K562 (cell line): ENCODE measurements around the gene ROBO2. TPM values are rescaled to one million over a fixed set of nuclear protein-coding genes. Genes with fewer than 3 reads are reported as not detected.

Source experiments
- AFF4 ChIP-seq: sonication (generic); formaldehyde crosslinking; IDR thresholded peaks from 2 replicates; pipeline ENCODE4 v1.8.0; 2023; ENCODE audit warnings: mild to moderate bottlenecking, missing genetic modification reagents
- REST ChIP-seq, 2 experiments: fragments of 450-650 bp; formaldehyde crosslinking in 1 of 2; IDR thresholded peaks; 2 replicates each; pipeline versions ENCODE4 v1.4.0 to v1.6.1; 2014 to 2020; ENCODE audit warnings: mild to moderate bottlenecking in 2 of 2, borderline replicate concordance in 1 of 2, low read depth in 1 of 2
- SMC3 ChIP-seq: conservative IDR thresholded peaks from 2 replicates; pipeline ENCODE4 v1.6.1; 2011; ENCODE audit warnings: low read depth, low read length, improper control_type of control experiment; ENCODE audit not compliant: insufficient read depth
- polyA plus RNA-seq, 8 experiments: library from polyadenylated mRNA; depleted of rRNA in 4 of 8; stranded (reverse) in 5 of 8; unstranded in 3 of 8; fragments of >200 nt; fragmentation: Nextera tagmentation in 2 of 8; fragmentation: Illumina TruSeq in 1 of 8; extraction: Ambion mirVana in 2 of 8; extraction: Trizol in 1 of 8; gene quantifications; 2 replicates each; pipeline versions ENCODE4 v1.2.1 to v1.2.3, GENCODE V29; 2011 to 2014; ENCODE audit warnings: inconsistent platforms in 1 of 8, missing spikeins in 1 of 8
- total RNA-seq, 7 experiments: library from RNA; depleted of rRNA in 6 of 7; stranded (reverse); fragments of >200 nt in 6 of 7; fragmentation: Illumina TruSeq in 2 of 7; extraction: Trizol in 2 of 7; gene quantifications; 2 replicates each; pipeline versions ENCODE4 v1.2.1 to v1.2.3, GENCODE V29; 2011 to 2021; ENCODE audit warnings: low replicate concordance in 1 of 7

ROBO2 gene
- total and polyA plus RNA-seq, 9 of the 15 experiments (the other 6 are each of a cell fraction or from before 2014, with no cell fraction given) = 0.84 to 3.0 (median 1.7) TPM

- peak; percentile 76 for TF ChIP-seq REST (IDR thresholded peaks at IDR 0.05; ENCODE audit: borderline replicate concordance)
- no peak for TF ChIP-seq REST (CRISPR knock-in tag; IDR thresholded peaks at IDR 0.05; ENCODE audit: low read depth)
- TF ChIP-seq SMC3 = peak; percentile 52; the same call in 1 of the 2 replicates
- no peak for TF ChIP-seq AFF4
These were observed 215.3 kb downstream of the ROBO2 start (continued) for GRCh38 chr3:77254967-77255831.
